ENCODE data around the gene CRACR2A. TPM values are rescaled to one million over a fixed set of nuclear protein-coding genes. Genes with fewer than 3 reads are reported as not detected.
A peak's percentile ranks its signal among the peaks of the same experiment; 100 is the strongest.

CRACR2A gene
- total RNA-seq, 2 experiments from 2014 or later = 35.3 to 36.9 TPM

DNA sequence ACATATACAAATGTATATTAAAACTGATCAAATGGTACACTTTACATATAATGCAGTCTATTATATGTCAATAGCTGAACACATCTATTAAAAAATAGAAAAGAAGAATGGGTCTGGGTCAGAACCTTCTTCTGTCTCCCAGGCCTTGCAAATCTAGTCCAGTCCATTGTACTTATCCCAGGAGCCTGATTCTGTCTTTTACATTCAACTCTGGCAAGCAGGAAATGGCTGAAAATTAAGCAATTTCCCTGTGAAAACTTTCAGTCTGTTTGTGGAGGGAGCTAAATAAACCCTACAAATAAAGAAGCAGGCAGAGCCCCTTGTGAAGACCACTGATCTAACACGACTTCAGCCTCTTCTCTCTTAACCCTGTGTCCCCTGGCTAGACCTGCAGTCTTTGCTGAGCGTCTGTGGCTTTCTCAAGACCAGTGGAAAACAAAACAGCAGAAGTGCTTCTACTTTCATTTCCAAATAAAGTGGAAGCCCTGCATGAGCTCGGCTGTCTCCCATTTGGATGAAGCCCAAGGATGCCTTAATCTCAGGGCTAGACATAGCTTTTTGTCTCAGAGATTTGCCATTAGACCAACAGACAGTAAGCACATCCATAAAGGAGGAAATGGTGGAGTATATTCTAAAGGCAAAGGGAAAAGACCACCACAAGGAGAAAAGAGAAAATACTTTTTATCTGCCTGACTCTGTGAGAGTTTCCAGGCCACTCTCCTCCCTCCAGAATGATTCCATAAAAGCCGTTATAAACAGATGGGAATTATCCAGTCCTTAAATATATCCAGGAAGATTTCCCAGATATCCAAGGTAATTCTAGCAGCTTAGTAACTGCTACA is 48.2 kb downstream of the CRACR2A start:
- Mint-ChIP-seq H3K27ac (peak overlapping the region; percentile 3), H3K4me1 (peaks cover 10% of the 10 kb centered on the region), H3K4me3 (peak overlapping the region; percentile 32), H3K36me3 (peaks cover 27% of the 10 kb centered on the region), H3K27me3 (peaks cover 2% of the 10 kb centered on the region), H3K9me3 (peaks cover 8% of the 10 kb centered on the region)
- DNase-seq = no peak
- ATAC-seq (ENCODE audit: low read depth) = no peak
- POLR2A ChIA-PET = no interaction called here

DNA sequence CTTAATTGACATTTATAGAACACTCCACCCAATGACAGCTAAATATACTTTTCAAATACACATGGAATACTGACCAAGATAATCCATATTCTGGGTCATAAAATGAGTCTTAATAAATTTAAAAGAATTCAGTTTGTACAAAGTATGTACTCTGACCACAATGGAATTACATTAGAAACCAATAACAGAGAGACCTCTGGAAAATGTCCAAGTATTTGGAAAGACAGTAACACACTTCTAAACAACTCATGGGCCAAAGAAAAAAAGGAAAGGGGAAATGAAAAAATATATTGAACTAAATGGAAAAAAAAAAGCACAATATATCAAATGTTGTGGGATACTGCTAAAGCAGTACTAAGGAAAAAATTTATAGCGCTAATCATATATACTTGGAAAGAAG is 52.0 kb downstream of the CRACR2A start:
- Mint-ChIP-seq H3K4me3 (no peak overlapping the region), H3K4me1 (peaks cover 13% of the 10 kb centered on the region), H3K36me3 (peaks cover 29% of the 10 kb centered on the region), H3K27ac (no peak overlapping the region), H3K27me3 (peaks cover 2% of the 10 kb centered on the region), H3K9me3 (peaks cover 9% of the 10 kb centered on the region)
- ATAC-seq (ENCODE audit: low read depth) (no peak), DNase-seq (no peak)
- POLR2A ChIA-PET = no interaction called here

- no peak for DNase-seq
- no peak overlapping the region for H3K4me3 Mint-ChIP-seq
- ATAC-seq (ENCODE audit: low read depth) = no peak
- POLR2A ChIA-PET = no interaction called here
- H3K36me3 Mint-ChIP-seq = peaks cover 34% of the 10 kb centered on the region
- H3K4me1 Mint-ChIP-seq = peaks cover 7% of the 10 kb centered on the region
- H3K9me3 Mint-ChIP-seq = peaks cover 6% of the 10 kb centered on the region
- H3K27me3 Mint-ChIP-seq = peaks cover 2% of the 10 kb centered on the region
- no peak overlapping the region for H3K27ac Mint-ChIP-seq
Measured at GRCh38 chr12:3698218-3698974, 54.5 kb downstream of the CRACR2A start.

DNA sequence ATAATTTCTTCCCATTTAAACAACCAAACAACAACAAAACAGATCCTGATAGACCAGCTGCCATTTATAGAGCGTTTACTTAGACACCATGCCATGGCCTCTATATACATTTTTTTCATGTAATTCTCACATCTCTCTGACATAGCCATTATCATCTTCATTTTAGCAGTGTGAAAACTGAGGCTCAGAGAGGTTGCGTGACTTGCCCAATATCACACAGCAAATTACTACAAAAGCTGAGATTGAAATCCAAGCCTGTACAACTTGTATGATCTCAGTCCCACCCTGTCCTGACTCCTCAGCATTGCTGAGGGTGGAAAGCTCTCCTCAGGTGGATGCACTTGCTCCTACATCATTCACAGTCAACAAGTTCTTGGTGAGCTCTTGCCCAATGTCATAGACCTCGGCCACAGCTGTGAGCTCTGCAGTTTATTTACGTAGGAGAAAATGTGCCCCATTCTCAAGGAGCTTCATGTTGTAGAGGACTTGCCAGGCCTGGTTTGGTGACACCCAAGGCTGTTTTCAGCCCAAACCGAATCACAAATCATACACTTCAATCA is 55.5 kb downstream of the CRACR2A start:
- Mint-ChIP-seq H3K36me3 (peaks cover 32% of the 10 kb centered on the region), H3K4me1 (peaks cover 6% of the 10 kb centered on the region), H3K4me3 (no peak overlapping the region), H3K27me3 (peaks cover 2% of the 10 kb centered on the region), H3K27ac (no peak overlapping the region), H3K9me3 (peaks cover 3% of the 10 kb centered on the region)
- ATAC-seq (ENCODE audit: low read depth) (no peak), DNase-seq (no peak)
- POLR2A ChIA-PET = no interaction called here

GRCh38 chr12:3694673-3695072 is 58.2 kb downstream of the CRACR2A start:
- Mint-ChIP-seq H3K4me1 (peaks cover 2% of the 10 kb centered on the region), H3K36me3 (peaks cover 50% of the 10 kb centered on the region), H3K9me3 (peaks cover 9% of the 10 kb centered on the region), H3K27me3 (no peaks in the 10 kb centered on the region), H3K4me3 (no peak overlapping the region), H3K27ac (no peak overlapping the region)
- ATAC-seq (ENCODE audit: low read depth) (no peak), DNase-seq (no peak)
- POLR2A ChIA-PET = no interaction called here

DNA sequence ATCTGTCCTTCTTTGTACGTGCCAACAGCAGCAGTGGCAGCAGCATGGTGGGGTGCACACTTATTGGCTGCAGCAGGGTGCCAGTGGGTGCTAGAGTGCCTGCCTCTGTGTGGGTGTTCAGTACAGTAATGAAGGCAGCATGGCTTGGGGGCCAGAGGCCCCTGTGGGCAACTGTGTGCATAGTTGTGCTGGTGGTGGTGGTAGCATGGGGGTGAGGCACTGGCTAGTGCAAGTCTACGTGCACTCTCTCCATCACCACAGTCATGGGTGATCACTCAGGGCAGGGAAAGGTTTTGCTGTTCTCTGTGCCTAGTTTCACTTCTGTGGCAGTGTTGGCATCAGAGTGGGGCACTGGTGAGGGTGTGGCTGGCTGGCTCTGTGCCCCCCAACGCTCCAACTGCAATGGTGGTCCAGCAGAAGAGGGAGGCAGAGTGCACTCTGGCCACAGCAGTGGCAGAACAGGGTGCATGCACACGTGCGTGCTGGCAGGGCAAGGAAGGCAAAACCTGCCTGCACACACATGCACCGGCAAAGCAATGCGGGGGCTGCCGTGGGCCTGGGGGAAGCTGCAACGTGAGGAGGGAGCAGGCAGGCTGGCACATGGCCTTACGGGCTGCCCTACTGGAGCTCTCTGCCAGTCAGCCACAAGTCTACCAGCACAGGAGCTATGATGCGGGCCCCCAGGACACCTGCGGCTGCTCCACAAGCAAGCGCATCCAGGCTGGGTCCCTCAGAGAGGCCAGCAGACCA is 60.1 kb downstream of the CRACR2A start:
- no peak overlapping the region for H3K27ac Mint-ChIP-seq
- H3K9me3 Mint-ChIP-seq = peaks cover 9% of the 10 kb centered on the region
- peaks cover 64% of the 10 kb centered on the region for H3K36me3 Mint-ChIP-seq
- H3K27me3 Mint-ChIP-seq = no peaks in the 10 kb centered on the region
- POLR2A ChIA-PET = no interaction called here
- DNase-seq = no peak
- no peak for ATAC-seq (ENCODE audit: low read depth)
- H3K4me1 Mint-ChIP-seq = peaks cover 2% of the 10 kb centered on the region
- no peak overlapping the region for H3K4me3 Mint-ChIP-seq

DNA sequence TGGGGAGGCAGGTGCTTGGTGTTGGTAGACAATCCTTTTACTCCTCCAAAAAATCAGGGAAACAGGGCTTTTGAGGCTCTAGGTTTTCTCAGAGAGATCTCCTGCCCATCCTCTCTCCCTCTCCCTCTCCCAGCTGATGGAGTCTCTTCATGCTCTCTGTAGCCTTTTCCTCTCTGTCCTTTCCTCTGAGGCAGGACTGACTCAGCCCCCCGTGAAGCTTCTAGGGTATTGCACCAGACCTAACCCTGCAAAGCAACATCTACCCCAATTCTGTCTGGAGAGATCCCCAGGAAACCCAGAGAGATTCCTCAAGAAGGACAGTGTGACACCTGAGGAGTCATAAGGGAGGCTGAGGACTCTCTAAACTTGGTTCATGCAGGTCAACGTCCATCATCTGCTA is 66.4 kb downstream of the CRACR2A start:
- no peaks in the 10 kb centered on the region for H3K27me3 Mint-ChIP-seq
- H3K9me3 Mint-ChIP-seq = peaks cover 8% of the 10 kb centered on the region
- H3K4me3 Mint-ChIP-seq = no peak overlapping the region
- peak overlapping the region; percentile 62 for H3K27ac Mint-ChIP-seq
- H3K36me3 Mint-ChIP-seq = peaks cover 37% of the 10 kb centered on the region
- ATAC-seq (ENCODE audit: low read depth) = no peak
- H3K4me1 Mint-ChIP-seq = peaks cover 12% of the 10 kb centered on the region
- POLR2A ChIA-PET = interaction anchor here (1.2 kb wide), 1 partner anchor 66 kb away, joined by 3 read pairs; the partner anchor contains the start of gene CRACR2A
- DNase-seq = no peak

DNA sequence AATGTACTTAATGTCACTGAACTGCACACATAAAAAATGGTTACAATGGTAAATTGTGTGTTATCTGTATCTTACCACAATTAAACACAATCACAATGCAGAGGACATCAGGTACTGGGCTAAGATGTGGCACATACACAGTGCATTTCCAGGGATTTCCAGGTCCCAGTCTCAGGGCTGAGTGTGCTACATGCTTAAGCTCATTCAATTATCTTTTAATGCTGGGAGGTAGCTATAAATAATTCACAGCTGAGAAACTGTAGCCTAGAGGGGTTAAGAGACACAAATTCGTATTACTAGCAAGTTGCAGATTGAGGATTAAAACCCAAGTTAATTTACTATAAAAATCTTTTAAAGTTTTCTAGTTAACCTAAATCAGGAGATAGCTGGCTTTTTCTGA is 67.1 kb downstream of the CRACR2A start:
- peaks cover 5% of the 10 kb centered on the region for H3K9me3 Mint-ChIP-seq
- H3K27ac Mint-ChIP-seq = no peak overlapping the region
- H3K4me1 Mint-ChIP-seq = peaks cover 12% of the 10 kb centered on the region
- no peaks in the 10 kb centered on the region for H3K27me3 Mint-ChIP-seq
- ATAC-seq (ENCODE audit: low read depth) (no peak), DNase-seq (no peak)
- no peak overlapping the region for H3K4me3 Mint-ChIP-seq
- POLR2A ChIA-PET = interaction anchor here (1.2 kb wide), 1 partner anchor 67 kb away, joined by 3 read pairs; the partner anchor contains the start of gene CRACR2A
- H3K36me3 Mint-ChIP-seq = peaks cover 32% of the 10 kb centered on the region

- no peak for DNase-seq
- Mint-ChIP-seq H3K36me3 (peaks cover 21% of the 10 kb centered on the region), H3K27ac (no peak overlapping the region), H3K4me1 (peaks cover 12% of the 10 kb centered on the region), H3K4me3 (no peak overlapping the region), H3K27me3 (no peaks in the 10 kb centered on the region), H3K9me3 (peaks cover 1% of the 10 kb centered on the region)
- POLR2A ChIA-PET = no interaction called here
- no peak for ATAC-seq (ENCODE audit: low read depth)
Measured at GRCh38 chr12:3684449-3685051, 68.4 kb downstream of the CRACR2A start.

- Mint-ChIP-seq H3K27ac (no peak overlapping the region), H3K4me3 (no peak overlapping the region), H3K9me3 (no peaks in the 10 kb centered on the region), H3K36me3 (peaks cover 20% of the 10 kb centered on the region), H3K27me3 (no peaks in the 10 kb centered on the region), H3K4me1 (peaks cover 12% of the 10 kb centered on the region)
- ATAC-seq (ENCODE audit: low read depth) (no peak), DNase-seq (no peak)
- POLR2A ChIA-PET = no interaction called here
Measured at GRCh38 chr12:3683670-3684069, 69.2 kb downstream of the CRACR2A start.

DNA sequence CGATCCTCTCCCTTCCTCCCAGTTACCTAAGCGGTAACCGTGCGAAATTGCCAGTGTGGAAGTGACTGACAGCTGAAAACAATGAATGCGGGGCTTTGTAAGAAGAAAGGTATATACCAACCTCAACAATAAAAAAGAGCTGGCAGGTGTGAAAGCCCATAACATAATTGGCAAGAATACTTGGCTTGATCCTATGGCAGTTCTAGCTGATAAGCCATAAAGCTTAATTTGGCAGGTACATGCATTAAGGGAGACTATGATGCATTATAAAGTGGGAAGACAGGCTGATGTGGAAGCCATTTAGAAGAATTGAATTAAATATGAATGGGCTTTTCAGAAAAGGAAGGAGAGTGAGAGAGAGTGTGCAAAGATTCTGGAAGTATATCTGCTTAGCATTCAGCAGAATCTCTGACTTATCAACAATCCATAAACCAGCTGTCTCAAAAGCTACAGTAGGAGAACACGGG is 71.3 kb downstream of the CRACR2A start:
- no peak for DNase-seq
- H3K4me3 Mint-ChIP-seq = no peak overlapping the region
- POLR2A ChIA-PET = no interaction called here
- H3K4me1 Mint-ChIP-seq = peaks cover 9% of the 10 kb centered on the region
- H3K9me3 Mint-ChIP-seq = no peaks in the 10 kb centered on the region
- H3K27ac Mint-ChIP-seq = no peak overlapping the region
- no peaks in the 10 kb centered on the region for H3K27me3 Mint-ChIP-seq
- H3K36me3 Mint-ChIP-seq = peaks cover 14% of the 10 kb centered on the region
- ATAC-seq (ENCODE audit: low read depth) = no peak

DNA sequence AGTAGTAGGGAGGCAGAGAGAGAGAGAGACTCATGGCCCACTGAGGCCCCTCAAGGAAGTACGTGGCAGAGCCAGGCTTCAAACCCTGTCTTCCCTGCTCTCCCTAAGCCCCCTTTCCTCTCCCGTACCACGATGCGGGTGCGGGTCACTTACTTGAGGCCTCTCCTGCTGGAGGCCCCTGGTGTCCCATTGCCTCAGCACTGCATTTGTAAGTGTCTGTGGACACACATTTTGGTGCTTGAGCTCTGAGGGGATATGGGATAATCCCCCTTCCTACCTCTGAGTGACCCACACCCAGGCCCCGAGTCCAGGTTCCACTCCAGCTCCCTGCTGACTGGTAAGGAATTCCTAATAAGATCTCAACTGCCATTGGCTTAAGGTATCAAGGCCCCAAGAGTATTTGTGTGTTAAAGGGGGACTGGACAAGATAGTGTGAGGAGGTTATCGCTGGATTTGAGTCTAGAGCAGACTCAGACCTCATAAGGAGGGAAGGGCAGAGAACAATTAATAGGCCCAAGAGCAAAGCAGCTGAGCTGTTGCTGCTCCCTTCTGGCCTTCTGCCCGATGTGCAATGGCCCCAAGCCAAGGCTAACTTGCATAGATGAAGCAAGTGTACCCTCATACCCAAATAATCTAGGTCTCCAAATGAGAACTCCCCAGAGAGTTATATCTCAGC is 71.9 kb downstream of the CRACR2A start:
- DNase-seq (no peak), ATAC-seq (ENCODE audit: low read depth) (no peak)
- Mint-ChIP-seq H3K36me3 (peaks cover 15% of the 10 kb centered on the region), H3K9me3 (no peaks in the 10 kb centered on the region), H3K27ac (no peak overlapping the region), H3K4me1 (peaks cover 7% of the 10 kb centered on the region), H3K27me3 (no peaks in the 10 kb centered on the region), H3K4me3 (no peak overlapping the region)
- POLR2A ChIA-PET = no interaction called here

All from activated naive CD8-positive, alpha-beta T cell treated with anti-CD3 and anti-CD28 coated beads, Interleukin-2, amount 10 ng/mL, durations not matched to agents 7 days and 5 days (primary cell).